ENCODE data around the gene SUMF1.

The SUMF1 gene

GRCh38 chr3:4385201-4385600 lies 81.9 kb downstream of the SUMF1 start:
- no peak for DNase-seq (ENCODE audit: low read depth)

GRCh38 chr3:4380013-4380412 lies 87.1 kb downstream of the SUMF1 start:
- DNase-seq (ENCODE audit: low read depth): no peak

GRCh38 chr3:4376499-4376898 lies 90.6 kb downstream of the SUMF1 start:
- no peak for DNase-seq (ENCODE audit: low read depth)

GRCh38 chr3:4375911-4376310 lies 91.2 kb downstream of the SUMF1 start:
- no peak for DNase-seq (ENCODE audit: low read depth)

GRCh38 chr3:4373669-4374068 lies 93.4 kb downstream of the SUMF1 start:
- DNase-seq (ENCODE audit: low read depth): no peak

- no peak for DNase-seq (ENCODE audit: low read depth)
These were observed 104.5 kb downstream of the SUMF1 start for GRCh38 chr3:4362523-4362922.

- no peak for DNase-seq (ENCODE audit: low read depth)
These were observed 106.3 kb downstream of the SUMF1 start for GRCh38 chr3:4360817-4361216.

- DNase-seq (ENCODE audit: low read depth): no peak
These were observed 107.1 kb downstream of the SUMF1 start for GRCh38 chr3:4359805-4360502.

- DNase-seq (ENCODE audit: low read depth): no peak
These were observed 108.8 kb downstream of the SUMF1 start for GRCh38 chr3:4358273-4358672.

- DNase-seq (ENCODE audit: low read depth): no peak
These were observed 110.3 kb downstream of the SUMF1 start for GRCh38 chr3:4356546-4357410.

- no peak for DNase-seq (ENCODE audit: low read depth)
These were observed 110.9 kb downstream of the SUMF1 start for GRCh38 chr3:4356220-4356540.

- no peak for DNase-seq (ENCODE audit: low read depth)
These were observed 111.5 kb downstream of the SUMF1 start for GRCh38 chr3:4355401-4356219.

GRCh38 chr3:4351872-4352271 lies 115.2 kb downstream of the SUMF1 start:
- DNase-seq (ENCODE audit: low read depth): no peak

GRCh38 chr3:4351164-4351855 lies 115.8 kb downstream of the SUMF1 start:
- no peak for DNase-seq (ENCODE audit: low read depth)

- DNase-seq (ENCODE audit: low read depth): peak; percentile 3
These were observed 116.3 kb downstream of the SUMF1 start for GRCh38 chr3:4350789-4351163.

- DNase-seq (ENCODE audit: low read depth): no peak
These were observed 123.8 kb downstream of the SUMF1 start for GRCh38 chr3:4343258-4343657.

GRCh38 chr3:4341336-4341675 lies 125.8 kb downstream of the SUMF1 start:
- no peak for DNase-seq (ENCODE audit: low read depth)

- DNase-seq (ENCODE audit: low read depth): no peak
These were observed 126.4 kb downstream of the SUMF1 start for GRCh38 chr3:4340411-4341335.

- no peak for DNase-seq (ENCODE audit: low read depth)
These were observed 127.0 kb downstream of the SUMF1 start for GRCh38 chr3:4340077-4340410.

- DNase-seq (ENCODE audit: low read depth): no peak
These were observed 128.3 kb downstream of the SUMF1 start for GRCh38 chr3:4338751-4339150.

GRCh38 chr3:4336850-4337546 lies 130.1 kb downstream of the SUMF1 start:
- no peak for DNase-seq (ENCODE audit: low read depth)

Measured in T-helper 22 cell (primary cell).